HepG2 (cell line): ENCODE data around the gene TAOK3. TPM values are rescaled to one million over a fixed set of nuclear protein-coding genes. Genes with fewer than 3 reads are reported as not detected.
"Not testable (repeated sequence)": the region's sequence is repeated elsewhere in the genome, so short reads cannot be mapped to it uniquely, and the experiment has no call there.

Experiments
- ATAC-seq: fragments of 200-7000 bp; cut with Tn5 transposase; 3 replicates; pipeline ENCODE4 v1.9.1; 2020; ENCODE audit warnings: mild to moderate bottlenecking, moderate library complexity
- BruUV-seq: library from RNA; stranded (reverse); fragments of 400-500 nt; replicated peaks from 2 replicates; lab custom pipeline; 2021; lab: Mats Ljungman, UMichigan
- CTCF ChIA-PET: fragments of 300-600 bp; formaldehyde crosslinking; extraction: SDS; loops from one replicate; lab custom pipeline; 2021; ENCODE audit warnings: low total read pairs, inconsistent platforms, low intra/inter-chr PET ratio; lab: Yijun Ruan, JAX
- POLR2A ChIA-PET: fragments of 350-600 bp; sonication (Branson Sonifier 250); formaldehyde crosslinking; loops from one replicate; lab custom pipeline; 2020; ENCODE audit warnings: antibody characterized with exemption, inconsistent platforms; lab: Yijun Ruan, JAX
- DNase-seq: peaks from one replicate; pipeline ENCODE4 v3.0.0-alpha.2; 2015; ENCODE audit warnings: low spot score
- FAIRE-seq: peaks from 3 replicates; lab custom pipeline; 2011; peaks lifted over from hg19 to GRCh38; lab: Jason Lieb, UNC
- H2AFZ ChIP-seq: one replicate; pipeline ENCODE4 v1.6.1; 2011; ENCODE audit warnings: low read length, inconsistent platforms
- H3K27ac ChIP-seq: fragments of 300-600 bp; 3 replicates; pipeline ENCODE4 v1.8.0; 2011; ENCODE audit warnings: mixed run types, mild to moderate bottlenecking, mixed read lengths, low read length, inconsistent platforms; ENCODE audit not compliant: insufficient read depth; ENCODE audit errors: extremely low read length
- H3K27me3 ChIP-seq, 2 experiments: fragments of 200-600 bp in 1 of 2; 2 replicates in 1 of 2; 3 replicates in 1 of 2; pipeline versions ENCODE4 v1.6.0 to v1.8.0; 2011; ENCODE audit warnings: low read length in 2 of 2, mild to moderate bottlenecking in 2 of 2, moderate library complexity in 2 of 2, inconsistent platforms in 1 of 2; ENCODE audit not compliant: insufficient read depth in 2 of 2, control insufficient read depth in 1 of 2
- H3K36me3 ChIP-seq, 2 experiments: fragments of 200-600 bp in 1 of 2; replicated peaks in 1 of 2; 2 replicates in 1 of 2; 3 replicates in 1 of 2; pipeline versions ENCODE4 v1.5.1 to v1.8.0; 2011; ENCODE audit warnings: low read length in 2 of 2, inconsistent platforms in 1 of 2; ENCODE audit not compliant: insufficient read depth in 2 of 2, control insufficient read depth in 1 of 2
- H3K4me1 ChIP-seq: 2 replicates; pipeline ENCODE4 v1.5.1; 2012; ENCODE audit warnings: low read length, inconsistent platforms; ENCODE audit not compliant: insufficient read depth
- H3K4me2 ChIP-seq: 2 replicates; pipeline ENCODE4 v1.6.0; 2011; ENCODE audit warnings: low read depth, low read length, inconsistent platforms
- H3K4me3 ChIP-seq, 3 experiments: fragments of 200-600 bp in 1 of 3; sonication (generic), shearing (Covaris generic) in 1 of 3; replicated peaks in 1 of 3; 2 replicates each; pipeline ENCODE4 v1.5.1; 2011 to 2016; ENCODE audit warnings: low read length in 3 of 3, inconsistent platforms in 2 of 3, low read depth in 2 of 3, mild to moderate bottlenecking in 2 of 3, control low read depth in 1 of 3, mixed read lengths in 1 of 3; ENCODE audit not compliant: insufficient read depth in 1 of 3
- H3K79me2 ChIP-seq: one replicate; pipeline ENCODE4 v1.6.1; 2011; ENCODE audit warnings: low read length, inconsistent platforms; ENCODE audit not compliant: insufficient read depth
- H3K9ac ChIP-seq: 2 replicates; pipeline ENCODE4 v1.6.0; 2011; ENCODE audit warnings: mild to moderate bottlenecking, low read depth, low read length, inconsistent platforms; ENCODE audit not compliant: insufficient read depth
- H3K9me3 ChIP-seq: 2 replicates; pipeline ENCODE4 v1.5.1; 2012; ENCODE audit warnings: mild to moderate bottlenecking, low read length
- H4K20me1 ChIP-seq: 2 replicates; pipeline ENCODE4 v1.6.0; 2011; ENCODE audit warnings: inconsistent platforms, mild to moderate bottlenecking, low read length, moderate library complexity; ENCODE audit not compliant: insufficient read depth
- HNF4A ChIP-seq: sonication (generic); formaldehyde crosslinking; IDR thresholded peaks from 2 replicates; pipeline ENCODE4 v1.4.0; 2020; ENCODE audit warnings: missing genetic modification reagents
- REPIN1 ChIP-seq: sonication (generic); formaldehyde crosslinking; IDR thresholded peaks from 2 replicates; pipeline ENCODE4 v1.8.0; 2022; ENCODE audit warnings: missing genetic modification reagents, low read depth, mild to moderate bottlenecking, borderline replicate concordance
- ZNF512 ChIP-seq: sonication (generic); formaldehyde crosslinking; IDR thresholded peaks from 2 replicates; pipeline ENCODE4 v1.4.0; 2020; ENCODE audit warnings: mild to moderate bottlenecking, missing genetic modification reagents
- WGBS: methylation state at CpG from one replicate; pipeline ENCODE4 v1.1.6; 2017; ENCODE audit warnings: low lambda C conversion rate; 5-methylcytosine and 5-hydroxymethylcytosine counted together
- in situ Hi-C: cut with HindIII; loops from 2 replicates; pipeline ENCODE4 v1.10.0; 2017; ENCODE audit warnings: low pct_unique_long_range_greater_than_20kb; ENCODE audit not compliant: extremely low pct_ligation_motif_present
- intact Hi-C: fragments of 100-400 bp; cut with micrococcal nuclease; formaldehyde crosslinking; loops from one replicate; pipeline ENCODE4 v1.10.0; 2022; ENCODE audit not compliant: unreplicated experiment
- polyA plus RNA-seq, 8 experiments: library from polyadenylated mRNA; depleted of rRNA in 3 of 8; stranded (reverse) in 7 of 8; unstranded in 1 of 8; fragments of >200 nt; fragmentation: Illumina TruSeq in 4 of 8; extraction: Trizol in 4 of 8; gene quantifications; 2 replicates each; pipeline versions ENCODE4 v1.2.1 to v1.2.3, GENCODE V29; 2011 to 2016; ENCODE audit warnings: low read depth in 4 of 8, missing spikeins in 1 of 8, mixed read lengths in 1 of 8; ENCODE audit not compliant: insufficient read depth in 1 of 8
- total RNA-seq, 5 experiments: library from RNA; depleted of rRNA; stranded (reverse); fragments of >200 nt; fragmentation: Illumina TruSeq; extraction: Trizol; gene quantifications; 2 replicates each; pipeline ENCODE4 v1.2.3, GENCODE V29; 2016; ENCODE audit warnings: low read depth in 1 of 5
- TF ChIP-seq, protein P1 (sequence below): sonication (generic); formaldehyde crosslinking; IDR thresholded peaks from 2 replicates; pipeline ENCODE4 v1.4.0; 2020; ENCODE audit warnings: low read depth, mild to moderate bottlenecking, missing genetic modification reagents
- TF ChIP-seq, protein P2 (sequence below): sonication (generic); formaldehyde crosslinking; IDR thresholded peaks from 2 replicates; pipeline ENCODE4 v1.5.1; 2020; ENCODE audit warnings: mild to moderate bottlenecking, missing genetic modification reagents, moderate library complexity
- TF ChIP-seq, protein P3 (sequence below): sonication (generic); formaldehyde crosslinking; IDR thresholded peaks from 2 replicates; pipeline ENCODE4 v1.5.0; 2020; ENCODE audit warnings: mild to moderate bottlenecking, missing genetic modification reagents

Gene TAOK3
- total and polyA plus RNA-seq, 2 of the 13 experiments (the other 11 are each of a cell fraction or from before 2014, with no cell fraction given), result 10.4 to 12.3 TPM

DNA sequence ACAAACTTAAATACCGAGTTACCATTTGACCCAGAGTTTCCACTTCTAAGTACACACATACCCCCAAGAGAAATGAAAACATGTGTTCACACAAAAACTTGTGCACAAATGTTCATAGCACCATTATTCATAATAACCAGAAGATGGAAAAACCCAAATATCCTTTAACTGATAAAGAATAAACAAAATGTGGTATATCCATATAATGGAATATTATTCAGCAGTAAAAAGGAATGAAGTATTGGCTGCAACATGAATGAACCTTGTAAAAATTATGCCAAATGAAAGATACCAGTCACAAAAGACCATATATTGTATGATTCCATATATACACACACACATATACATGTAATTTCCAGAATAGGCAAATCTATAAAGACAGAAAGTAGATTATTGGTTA lies 116.4 kb downstream of the TAOK3 start (continued):
- TF ChIP-seq, protein P1, sequence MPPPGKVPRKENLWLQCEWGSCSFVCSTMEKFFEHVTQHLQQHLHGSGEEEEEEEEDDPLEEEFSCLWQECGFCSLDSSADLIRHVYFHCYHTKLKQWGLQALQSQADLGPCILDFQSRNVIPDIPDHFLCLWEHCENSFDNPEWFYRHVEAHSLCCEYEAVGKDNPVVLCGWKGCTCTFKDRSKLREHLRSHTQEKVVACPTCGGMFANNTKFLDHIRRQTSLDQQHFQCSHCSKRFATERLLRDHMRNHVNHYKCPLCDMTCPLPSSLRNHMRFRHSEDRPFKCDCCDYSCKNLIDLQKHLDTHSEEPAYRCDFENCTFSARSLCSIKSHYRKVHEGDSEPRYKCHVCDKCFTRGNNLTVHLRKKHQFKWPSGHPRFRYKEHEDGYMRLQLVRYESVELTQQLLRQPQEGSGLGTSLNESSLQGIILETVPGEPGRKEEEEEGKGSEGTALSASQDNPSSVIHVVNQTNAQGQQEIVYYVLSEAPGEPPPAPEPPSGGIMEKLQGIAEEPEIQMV (CRISPR knock-in tag), result no peak
- no peak for TF ChIP-seq ZNF512 (CRISPR knock-in tag)

DNA sequence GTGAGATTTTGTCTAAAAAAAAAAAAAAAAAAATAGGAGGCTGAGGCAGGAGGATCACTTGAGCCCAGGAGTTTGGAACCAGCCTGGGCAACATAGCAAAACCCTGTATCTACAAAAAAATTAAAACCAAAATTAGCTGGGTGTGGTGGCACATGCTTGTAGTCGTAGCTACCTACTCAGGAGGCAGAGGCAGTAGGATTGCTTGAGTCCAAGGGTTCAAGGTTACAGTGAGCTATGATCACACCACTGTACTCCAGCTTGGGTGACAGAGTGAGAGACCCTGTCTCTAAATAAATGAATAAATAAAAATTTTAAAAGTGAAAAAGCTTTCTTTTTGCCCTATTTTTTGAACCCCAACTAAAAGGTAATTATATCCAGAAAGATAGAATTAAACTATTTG lies 123.2 kb downstream of the TAOK3 start:
- in situ Hi-C loops, result no loop called here
- Histone ChIP-seq H3K9me3 (no peaks in the 10 kb centered on the region), H3K27ac (peak overlapping the region; percentile 18), H2AFZ (no peak overlapping the region), H3K9ac (no peak overlapping the region), H3K4me1 (no peaks in the 10 kb centered on the region), H3K27me3 (no peaks in the 10 kb centered on the region), H3K36me3 (no peaks in the 10 kb centered on the region), H3K4me3 (no peak overlapping the region), H3K4me2 (no peak overlapping the region), H3K79me2 (no peaks in the 10 kb centered on the region), H4K20me1 (no peaks in the 10 kb centered on the region)
- ATAC-seq (peak; percentile 66), DNase-seq (peak; percentile 25), FAIRE-seq (no peak)
- 46% methylated on average over 1 of the region's 1 CpG for WGBS
- no TSS peak for BruUV-seq
- ChIA-PET CTCF (no interaction called here), POLR2A (no interaction called here)
- TF ChIP-seq REPIN1 (CRISPR knock-in tag), result no peak
- TF ChIP-seq HNF4A (CRISPR knock-in tag), result peak; percentile 66
- TF ChIP-seq, protein P2, sequence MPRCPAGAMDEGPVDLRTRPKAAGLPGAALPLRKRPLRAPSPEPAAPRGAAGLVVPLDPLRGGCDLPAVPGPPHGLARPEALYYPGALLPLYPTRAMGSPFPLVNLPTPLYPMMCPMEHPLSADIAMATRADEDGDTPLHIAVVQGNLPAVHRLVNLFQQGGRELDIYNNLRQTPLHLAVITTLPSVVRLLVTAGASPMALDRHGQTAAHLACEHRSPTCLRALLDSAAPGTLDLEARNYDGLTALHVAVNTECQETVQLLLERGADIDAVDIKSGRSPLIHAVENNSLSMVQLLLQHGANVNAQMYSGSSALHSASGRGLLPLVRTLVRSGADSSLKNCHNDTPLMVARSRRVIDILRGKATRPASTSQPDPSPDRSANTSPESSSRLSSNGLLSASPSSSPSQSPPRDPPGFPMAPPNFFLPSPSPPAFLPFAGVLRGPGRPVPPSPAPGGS (CRISPR knock-in tag), result no peak
- TF ChIP-seq, protein P3, sequence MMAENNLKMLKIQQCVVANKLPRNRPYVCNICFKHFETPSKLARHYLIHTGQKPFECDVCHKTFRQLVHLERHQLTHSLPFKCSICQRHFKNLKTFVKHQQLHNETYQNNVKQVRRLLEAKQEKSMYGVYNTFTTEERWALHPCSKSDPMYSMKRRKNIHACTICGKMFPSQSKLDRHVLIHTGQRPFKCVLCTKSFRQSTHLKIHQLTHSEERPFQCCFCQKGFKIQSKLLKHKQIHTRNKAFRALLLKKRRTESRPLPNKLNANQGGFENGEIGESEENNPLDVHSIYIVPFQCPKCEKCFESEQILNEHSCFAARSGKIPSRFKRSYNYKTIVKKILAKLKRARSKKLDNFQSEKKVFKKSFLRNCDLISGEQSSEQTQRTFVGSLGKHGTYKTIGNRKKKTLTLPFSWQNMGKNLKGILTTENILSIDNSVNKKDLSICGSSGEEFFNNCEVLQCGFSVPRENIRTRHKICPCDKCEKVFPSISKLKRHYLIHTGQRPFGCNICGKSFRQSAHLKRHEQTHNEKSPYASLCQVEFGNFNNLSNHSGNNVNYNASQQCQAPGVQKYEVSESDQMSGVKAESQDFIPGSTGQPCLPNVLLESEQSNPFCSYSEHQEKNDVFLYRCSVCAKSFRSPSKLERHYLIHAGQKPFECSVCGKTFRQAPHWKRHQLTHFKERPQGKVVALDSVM (CRISPR knock-in tag), result peak; percentile 81; the same call in 1 of the 2 replicates
- intact Hi-C loops, result no loop called here

DNA sequence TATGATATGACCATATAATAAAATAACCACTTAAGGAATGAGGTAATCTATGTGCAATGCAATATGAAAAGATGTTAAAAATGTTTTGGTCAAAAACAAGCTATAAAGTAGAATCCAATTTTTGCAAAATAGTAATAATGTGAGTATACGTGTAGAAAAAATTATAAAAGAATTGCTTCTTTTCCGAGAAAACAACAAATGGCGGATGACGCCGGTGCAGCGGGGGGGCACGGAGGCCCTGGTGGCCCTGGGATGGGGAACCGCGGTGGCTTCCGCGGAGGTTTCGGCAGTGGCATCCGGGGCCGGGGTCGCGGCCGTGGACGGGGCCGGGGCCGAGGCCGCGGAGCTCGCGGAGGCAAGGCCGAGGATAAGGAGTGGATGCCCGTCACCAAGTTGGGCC lies 126.8 kb downstream of the TAOK3 start:
- H3K27me3 ChIP-seq, CTCF ChIA-PET, intact Hi-C loops, H3K4me2 ChIP-seq, in situ Hi-C loops, H3K4me3 ChIP-seq, H3K79me2 ChIP-seq, H3K9me3 ChIP-seq, H2AFZ ChIP-seq, H4K20me1 ChIP-seq, H3K4me1 ChIP-seq, BruUV-seq, ATAC-seq, FAIRE-seq, H3K27ac ChIP-seq, DNase-seq, POLR2A ChIA-PET, H3K36me3 ChIP-seq, H3K9ac ChIP-seq: not testable (repeated sequence)
- 98% methylated on average over 21 of the region's 26 CpGs for WGBS
